ENCODE data around the gene CDH2. TPM values are rescaled to one million over a fixed set of nuclear protein-coding genes. Genes with fewer than 3 reads are reported as not detected.

CDH2 gene
- polyA plus RNA-seq, 3 donors from 2014 or later, result 0.26 TPM; not detected in 2

- no peak overlapping the region for H3K4me3 Mint-ChIP-seq
- no peak for DNase-seq
- peaks cover 0 to 2% (median 0%) of the 10 kb centered on the region in 3 donors for H3K27me3 Mint-ChIP-seq (ENCODE audit: low read depth in 3 of 3)
- peaks cover 0 to 4% (median 0%) of the 10 kb centered on the region in 3 donors for H3K36me3 Mint-ChIP-seq
- no peaks in the 10 kb centered on the region for H3K4me1 Mint-ChIP-seq
- no peak overlapping the region for H3K27ac Mint-ChIP-seq
- peaks cover 0 to 2% (median 0%) of the 10 kb centered on the region in 6 donors for H3K9me3 Mint-ChIP-seq
These were observed 48.3 kb downstream of the CDH2 start for GRCh38 chr18:28128659-28128980.

GRCh38 chr18:28127763-28128658 lies 48.9 kb downstream of the CDH2 start:
- peaks cover 0 to 2% (median 0%) of the 10 kb centered on the region in 3 donors for H3K27me3 Mint-ChIP-seq (ENCODE audit: low read depth in 3 of 3)
- no peaks in the 10 kb centered on the region for H3K4me1 Mint-ChIP-seq
- DNase-seq, result no peak
- H3K9me3 Mint-ChIP-seq, result peaks cover 0 to 5% (median 0%) of the 10 kb centered on the region in 6 donors
- no peak overlapping the region for H3K27ac Mint-ChIP-seq
- H3K4me3 Mint-ChIP-seq, result no peak overlapping the region
- H3K36me3 Mint-ChIP-seq, result peaks cover 0 to 3% (median 0%) of the 10 kb centered on the region in 3 donors

- Mint-ChIP-seq H3K9me3 (peaks cover 0 to 5% (median 0%) of the 10 kb centered on the region in 6 donors), H3K4me3 (no peak overlapping the region), H3K27ac (no peak overlapping the region), H3K36me3 (no peaks in the 10 kb centered on the region), H3K27me3 (ENCODE audit: low read depth in 3 of 3) (no peaks in the 10 kb centered on the region), H3K4me1 (no peaks in the 10 kb centered on the region)
- no peak for DNase-seq
These were observed 49.7 kb downstream of the CDH2 start for GRCh38 chr18:28127228-28127627.

GRCh38 chr18:28126768-28127167 lies 50.2 kb downstream of the CDH2 start:
- H3K4me1 Mint-ChIP-seq, result no peaks in the 10 kb centered on the region
- DNase-seq, result no peak
- no peaks in the 10 kb centered on the region for H3K27me3 Mint-ChIP-seq (ENCODE audit: low read depth in 3 of 3)
- no peaks in the 10 kb centered on the region for H3K36me3 Mint-ChIP-seq
- peaks cover 0 to 5% (median 0%) of the 10 kb centered on the region in 6 donors for H3K9me3 Mint-ChIP-seq
- H3K4me3 Mint-ChIP-seq, result no peak overlapping the region
- H3K27ac Mint-ChIP-seq, result no peak overlapping the region

- H3K9me3 Mint-ChIP-seq, result peaks cover 0 to 5% (median under 1%) of the 10 kb centered on the region in 6 donors
- H3K36me3 Mint-ChIP-seq, result no peaks in the 10 kb centered on the region
- H3K27ac Mint-ChIP-seq, result no peak overlapping the region
- H3K27me3 Mint-ChIP-seq (ENCODE audit: low read depth in 3 of 3), result no peaks in the 10 kb centered on the region
- no peak for DNase-seq
- H3K4me3 Mint-ChIP-seq, result no peak overlapping the region
- no peaks in the 10 kb centered on the region for H3K4me1 Mint-ChIP-seq
These were observed 51.9 kb downstream of the CDH2 start for GRCh38 chr18:28125051-28125450.

GRCh38 chr18:28124131-28125029 lies 52.5 kb downstream of the CDH2 start:
- Mint-ChIP-seq H3K27me3 (ENCODE audit: low read depth in 3 of 3) (no peaks in the 10 kb centered on the region), H3K4me3 (no peak overlapping the region)

GRCh38 chr18:28123401-28124030 lies 53.4 kb downstream of the CDH2 start:
- H3K36me3 Mint-ChIP-seq, result no peaks in the 10 kb centered on the region
- H3K4me1 Mint-ChIP-seq, result no peaks in the 10 kb centered on the region
- H3K27ac Mint-ChIP-seq, result no peak overlapping the region
- H3K4me3 Mint-ChIP-seq, result no peak overlapping the region
- no peaks in the 10 kb centered on the region for H3K27me3 Mint-ChIP-seq (ENCODE audit: low read depth in 3 of 3)
- H3K9me3 Mint-ChIP-seq, result peaks cover 0 to 13% (median 0%) of the 10 kb centered on the region in 6 donors
- no peak for DNase-seq

More at GRCh38 chr18:28124131-28125029, 52.5 kb downstream of the CDH2 start:
- DNase-seq, result no peak
- H3K4me1 Mint-ChIP-seq, result no peaks in the 10 kb centered on the region
- H3K27ac Mint-ChIP-seq, result no peak overlapping the region
- H3K36me3 Mint-ChIP-seq, result no peaks in the 10 kb centered on the region
- H3K9me3 Mint-ChIP-seq, result peaks cover 0 to 9% (median 0%) of the 10 kb centered on the region in 6 donors

GRCh38 chr18:28120828-28121515 lies 56.0 kb downstream of the CDH2 start:
- no peak for DNase-seq
- no peaks in the 10 kb centered on the region for H3K36me3 Mint-ChIP-seq
- no peak overlapping the region for H3K27ac Mint-ChIP-seq
- H3K9me3 Mint-ChIP-seq, result peaks cover 0 to 13% (median 0%) of the 10 kb centered on the region in 6 donors
- H3K27me3 Mint-ChIP-seq (ENCODE audit: low read depth in 3 of 3), result no peaks in the 10 kb centered on the region
- no peaks in the 10 kb centered on the region for H3K4me1 Mint-ChIP-seq
- H3K4me3 Mint-ChIP-seq, result no peak overlapping the region

GRCh38 chr18:28116461-28116860 lies 60.5 kb downstream of the CDH2 start:
- no peak overlapping the region for H3K4me3 Mint-ChIP-seq
- no peaks in the 10 kb centered on the region for H3K36me3 Mint-ChIP-seq
- no peaks in the 10 kb centered on the region for H3K4me1 Mint-ChIP-seq

GRCh38 chr18:28115149-28115550 lies 61.8 kb downstream of the CDH2 start:
- no peak overlapping the region for H3K4me3 Mint-ChIP-seq
- no peaks in the 10 kb centered on the region for H3K36me3 Mint-ChIP-seq
- no peak for DNase-seq
- no peaks in the 10 kb centered on the region for H3K4me1 Mint-ChIP-seq
- H3K27me3 Mint-ChIP-seq (ENCODE audit: low read depth in 3 of 3), result no peaks in the 10 kb centered on the region
- H3K9me3 Mint-ChIP-seq, result peaks cover 0 to 8% (median under 1%) of the 10 kb centered on the region in 6 donors
- H3K27ac Mint-ChIP-seq, result no peak overlapping the region

More at GRCh38 chr18:28116461-28116860, 60.5 kb downstream of the CDH2 start:
- DNase-seq, result no peak
- Mint-ChIP-seq H3K27me3 (ENCODE audit: low read depth in 3 of 3) (no peaks in the 10 kb centered on the region), H3K27ac (no peak overlapping the region), H3K9me3 (peaks cover 0 to 8% (median 2%) of the 10 kb centered on the region in 6 donors)

GRCh38 chr18:28114472-28114871 lies 62.5 kb downstream of the CDH2 start:
- H3K36me3 Mint-ChIP-seq, result no peaks in the 10 kb centered on the region
- DNase-seq, result no peak
- H3K27ac Mint-ChIP-seq, result no peak overlapping the region
- no peaks in the 10 kb centered on the region for H3K4me1 Mint-ChIP-seq
- H3K4me3 Mint-ChIP-seq, result no peak overlapping the region
- peaks cover 0 to 5% (median 1%) of the 10 kb centered on the region in 6 donors for H3K9me3 Mint-ChIP-seq
- H3K27me3 Mint-ChIP-seq (ENCODE audit: low read depth in 3 of 3), result no peaks in the 10 kb centered on the region

GRCh38 chr18:28113271-28114029 lies 63.5 kb downstream of the CDH2 start:
- no peak overlapping the region for H3K27ac Mint-ChIP-seq
- peaks cover 0 to 5% (median 2%) of the 10 kb centered on the region in 6 donors for H3K9me3 Mint-ChIP-seq
- no peak for DNase-seq
- no peaks in the 10 kb centered on the region for H3K27me3 Mint-ChIP-seq (ENCODE audit: low read depth in 3 of 3)
- H3K36me3 Mint-ChIP-seq, result no peaks in the 10 kb centered on the region
- no peaks in the 10 kb centered on the region for H3K4me1 Mint-ChIP-seq
- no peak overlapping the region for H3K4me3 Mint-ChIP-seq

All from immature natural killer cell (primary cell).